SK-N-SH (cell line): Measurements from ENCODE around the gene MBD6. TPM values are rescaled to one million over a fixed set of nuclear protein-coding genes. Genes with fewer than 3 reads are reported as not detected.

Experiments
- CTCF ChIA-PET: fragments of 300-600, 350-600 bp; formaldehyde crosslinking; extraction: SDS; loops from one replicate; lab custom pipeline; 2021; lab: Yijun Ruan, JAX
- POLR2A ChIA-PET: fragments of 350-600 bp; sonication (Branson Sonifier 250); formaldehyde crosslinking; extraction: SDS; loops from one replicate; lab custom pipeline; 2020; ENCODE audit warnings: antibody characterized with exemption, inconsistent platforms; lab: Yijun Ruan, JAX
- DNase-seq: peaks from one replicate; pipeline ENCODE4 v3.0.0; 2012
- H2AFZ ChIP-seq: fragments of 200-600 bp; sonication (generic); 2 replicates; pipeline ENCODE4 v1.8.1; 2016; ENCODE audit warnings: antibody characterized with exemption, mild to moderate bottlenecking, low read depth
- H3F3A ChIP-seq: fragments of 200-600 bp; sonication (generic); replicated peaks from 2 replicates; pipeline ENCODE3; 2016; ENCODE audit warnings: antibody characterized with exemption, mild to moderate bottlenecking; ENCODE audit not compliant: insufficient read depth
- H3K27ac ChIP-seq, 2 experiments: fragments of 200-500 bp in 1 of 2; fragments of 200-600 bp in 1 of 2; sonication (Bioruptor generic) in 1 of 2; sonication (generic), shearing (Covaris generic) in 1 of 2; 2 replicates each; pipeline versions ENCODE4 v1.5.1 to v1.6.1; 2014 to 2016; ENCODE audit warnings: low read depth in 2 of 2, inconsistent platforms in 1 of 2, low read length in 1 of 2, mild to moderate bottlenecking in 1 of 2, mixed read lengths in 1 of 2
- H3K27me3 ChIP-seq: fragments of 200-600 bp; sonication (generic), shearing (Covaris generic); 2 replicates; pipeline ENCODE4 v1.6.1; 2016; ENCODE audit warnings: mixed run types; ENCODE audit not compliant: insufficient read depth
- H3K36me3 ChIP-seq, 2 experiments: fragments of 200-500 bp in 1 of 2; fragments of 200-600 bp in 1 of 2; sonication (Bioruptor generic) in 1 of 2; sonication (generic) in 1 of 2; replicated peaks in 1 of 2; 2 replicates each; pipeline versions ENCODE3 to v1.5.1; 2014 to 2016; ENCODE audit warnings: low read length in 1 of 2, mild to moderate bottlenecking in 1 of 2; ENCODE audit not compliant: insufficient read depth in 2 of 2, control insufficient read depth in 1 of 2
- H3K4me1 ChIP-seq, 2 experiments: fragments of 200-500 bp in 1 of 2; fragments of 200-600 bp in 1 of 2; sonication (Bioruptor generic) in 1 of 2; sonication (generic), shearing (Covaris generic) in 1 of 2; 2 replicates each; pipeline versions ENCODE4 v1.5.1 to v1.6.1; 2014 to 2016; ENCODE audit warnings: low read depth in 1 of 2, low read length in 1 of 2, mixed run types in 1 of 2; ENCODE audit not compliant: insufficient read depth in 2 of 2, control insufficient read depth in 1 of 2
- H3K4me2 ChIP-seq: fragments of 200-600 bp; sonication (generic), shearing (Covaris generic); 2 replicates; pipeline ENCODE4 v1.6.1; 2017; ENCODE audit warnings: mixed run types
- H3K4me3 ChIP-seq, 2 experiments: fragments of 200-500 bp in 1 of 2; fragments of 200-600 bp in 1 of 2; sonication (Bioruptor generic) in 1 of 2; sonication (generic), shearing (Covaris generic) in 1 of 2; 2 replicates each; pipeline versions ENCODE4 v1.5.1 to v1.8.1; 2014 to 2016; ENCODE audit warnings: low read depth in 2 of 2, inconsistent platforms in 1 of 2, low read length in 1 of 2, mild to moderate bottlenecking in 1 of 2, mixed read lengths in 1 of 2, moderate library complexity in 1 of 2
- H3K79me2 ChIP-seq: fragments of 200-600 bp; sonication (generic); 2 replicates; pipeline ENCODE4 v1.8.1; 2017; ENCODE audit warnings: mild to moderate bottlenecking; ENCODE audit not compliant: insufficient read depth
- H3K9ac ChIP-seq: fragments of 200-600 bp; sonication (generic); 2 replicates; pipeline ENCODE4 v1.6.1; 2017; ENCODE audit warnings: mixed run types
- H3K9me2 ChIP-seq: fragments of 200-600 bp; sonication (generic); 2 replicates; pipeline ENCODE4 v1.6.1; 2017; ENCODE audit warnings: mixed run types
- H3K9me3 ChIP-seq: fragments of 200-600 bp; sonication (generic); 2 replicates; pipeline ENCODE4 v1.6.1; 2017; ENCODE audit warnings: mixed run types, mild to moderate bottlenecking, moderate library complexity
- H4K20me1 ChIP-seq: fragments of 200-600 bp; sonication (generic); 2 replicates; pipeline ENCODE4 v1.6.1; 2017; ENCODE audit warnings: mild to moderate bottlenecking, mixed run types; ENCODE audit not compliant: insufficient read depth
- FOXM1 ChIP-seq: IDR thresholded peaks from 2 replicates; pipeline ENCODE4 v1.4.0; 2012; ENCODE audit warnings: low read depth, mild to moderate bottlenecking
- MAX ChIP-seq: IDR thresholded peaks from 2 replicates; pipeline ENCODE4 v1.4.0; 2012; ENCODE audit warnings: low read depth
- MEF2A ChIP-seq: IDR thresholded peaks from 2 replicates; pipeline ENCODE4 v1.4.0; 2012; ENCODE audit warnings: low read depth, borderline replicate concordance
- RAD21 ChIP-seq: IDR thresholded peaks from 2 replicates; pipeline ENCODE4 v1.6.1; 2012; ENCODE audit warnings: mild to moderate bottlenecking, low read length
- RCOR1 ChIP-seq: fragments of 150-350 bp; IDR thresholded peaks from 2 replicates; pipeline ENCODE4 v1.6.1; 2017; ENCODE audit warnings: antibody characterized with exemption, low read length
- RFX5 ChIP-seq: IDR thresholded peaks from 2 replicates; pipeline ENCODE4 v1.6.1; 2012; ENCODE audit warnings: mild to moderate bottlenecking, improper control_type of control experiment, low read length
- RXRA ChIP-seq: IDR thresholded peaks from 2 replicates; pipeline ENCODE4 v1.4.0; 2012; ENCODE audit warnings: low read depth, mild to moderate bottlenecking, borderline replicate concordance
- TAF1 ChIP-seq: IDR thresholded peaks from 2 replicates; pipeline ENCODE4 v1.6.1; 2012; ENCODE audit warnings: low read depth, mild to moderate bottlenecking, low read length, moderate library complexity, borderline replicate concordance
- WGBS: methylation state at CpG from one replicate; pipeline ENCODE4 v1.1.6; 2017; ENCODE audit warnings: low lambda C conversion rate; 5-methylcytosine and 5-hydroxymethylcytosine counted together
- polyA plus RNA-seq, 3 experiments: library from polyadenylated mRNA; depleted of rRNA; stranded (reverse); fragments of >200 nt; gene quantifications; 2 replicates each; pipeline ENCODE4 v1.2.3, GENCODE V29; 2012
- TF ChIP-seq, protein P1 (sequence below): IDR thresholded peaks from 2 replicates; pipeline ENCODE4; 2012
- TF ChIP-seq, protein P2 (sequence below): IDR thresholded peaks from 2 replicates; pipeline ENCODE4 v1.6.1; 2012; ENCODE audit warnings: mild to moderate bottlenecking, low read depth, low read length, moderate library complexity

MBD6 gene
- polyA plus RNA-seq, 1 of the 3 experiments (the other 2 are of a cell fraction): 8.6 TPM

DNA sequence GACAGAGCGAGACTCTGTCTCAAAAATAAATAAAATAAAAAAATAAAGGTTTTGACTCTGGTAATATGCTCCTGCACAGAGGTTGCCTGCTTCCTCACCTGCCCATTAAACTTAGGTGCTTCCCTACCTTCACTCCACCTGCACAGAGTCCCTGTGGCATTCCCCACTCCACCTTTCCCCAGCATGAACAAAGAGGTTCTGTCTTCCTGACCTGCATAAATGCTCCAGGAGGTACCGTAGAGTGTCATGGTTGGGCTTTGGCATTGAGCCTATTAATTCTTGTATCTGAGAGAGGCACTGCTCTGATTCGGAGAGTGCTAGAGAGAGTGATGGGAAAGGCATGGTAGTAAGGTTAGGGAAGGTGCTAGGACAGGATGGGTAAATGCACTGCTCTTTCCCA, 49.2 kb upstream of the MBD6 start (continued):
- no peak for TF ChIP-seq TAF1

GRCh38 chr12:57473886-57474285, 48.7 kb upstream of the MBD6 start:
- Histone ChIP-seq H2AFZ (no peak overlapping the region), H3K36me3 (no peaks in the 10 kb centered on the region), H3K4me2 (no peak overlapping the region), H3K9me3 (no peaks in the 10 kb centered on the region), H4K20me1 (no peaks in the 10 kb centered on the region), H3K4me1 (peaks cover 0 to 10% of the 10 kb centered on the region in 2 experiments; a peak in 3 of 4 replicates), H3K9ac (no peak overlapping the region), H3F3A (no peaks in the 10 kb centered on the region), H3K4me3 (no peak overlapping the region), H3K27ac (no peak overlapping the region), H3K79me2 (no peaks in the 10 kb centered on the region), H3K27me3 (peaks cover 76% of the 10 kb centered on the region), H3K9me2 (no peaks in the 10 kb centered on the region)
- ChIA-PET CTCF (interaction anchor here (0.9 to 4.8 kb wide), 6 partner anchors 13 to 260 kb away, joined by 3 to 67 read pairs (median 4); partner anchors contain the start of genes GLI1 and MARS1), POLR2A (no interaction called here)
- 41% methylated on average over 5 of the region's 5 CpGs for WGBS
- TF ChIP-seq MEF2A (no peak), RFX5 (no peak), FOXM1 (no peak), MAX (no peak), RXRA (no peak)
- TF ChIP-seq, protein P1, sequence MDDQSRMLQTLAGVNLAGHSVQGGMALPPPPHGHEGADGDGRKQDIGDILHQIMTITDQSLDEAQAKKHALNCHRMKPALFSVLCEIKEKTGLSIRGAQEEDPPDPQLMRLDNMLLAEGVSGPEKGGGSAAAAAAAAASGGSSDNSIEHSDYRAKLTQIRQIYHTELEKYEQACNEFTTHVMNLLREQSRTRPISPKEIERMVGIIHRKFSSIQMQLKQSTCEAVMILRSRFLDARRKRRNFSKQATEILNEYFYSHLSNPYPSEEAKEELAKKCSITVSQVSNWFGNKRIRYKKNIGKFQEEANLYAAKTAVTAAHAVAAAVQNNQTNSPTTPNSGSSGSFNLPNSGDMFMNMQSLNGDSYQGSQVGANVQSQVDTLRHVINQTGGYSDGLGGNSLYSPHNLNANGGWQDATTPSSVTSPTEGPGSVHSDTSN: no peak
- TF ChIP-seq, protein P2, sequence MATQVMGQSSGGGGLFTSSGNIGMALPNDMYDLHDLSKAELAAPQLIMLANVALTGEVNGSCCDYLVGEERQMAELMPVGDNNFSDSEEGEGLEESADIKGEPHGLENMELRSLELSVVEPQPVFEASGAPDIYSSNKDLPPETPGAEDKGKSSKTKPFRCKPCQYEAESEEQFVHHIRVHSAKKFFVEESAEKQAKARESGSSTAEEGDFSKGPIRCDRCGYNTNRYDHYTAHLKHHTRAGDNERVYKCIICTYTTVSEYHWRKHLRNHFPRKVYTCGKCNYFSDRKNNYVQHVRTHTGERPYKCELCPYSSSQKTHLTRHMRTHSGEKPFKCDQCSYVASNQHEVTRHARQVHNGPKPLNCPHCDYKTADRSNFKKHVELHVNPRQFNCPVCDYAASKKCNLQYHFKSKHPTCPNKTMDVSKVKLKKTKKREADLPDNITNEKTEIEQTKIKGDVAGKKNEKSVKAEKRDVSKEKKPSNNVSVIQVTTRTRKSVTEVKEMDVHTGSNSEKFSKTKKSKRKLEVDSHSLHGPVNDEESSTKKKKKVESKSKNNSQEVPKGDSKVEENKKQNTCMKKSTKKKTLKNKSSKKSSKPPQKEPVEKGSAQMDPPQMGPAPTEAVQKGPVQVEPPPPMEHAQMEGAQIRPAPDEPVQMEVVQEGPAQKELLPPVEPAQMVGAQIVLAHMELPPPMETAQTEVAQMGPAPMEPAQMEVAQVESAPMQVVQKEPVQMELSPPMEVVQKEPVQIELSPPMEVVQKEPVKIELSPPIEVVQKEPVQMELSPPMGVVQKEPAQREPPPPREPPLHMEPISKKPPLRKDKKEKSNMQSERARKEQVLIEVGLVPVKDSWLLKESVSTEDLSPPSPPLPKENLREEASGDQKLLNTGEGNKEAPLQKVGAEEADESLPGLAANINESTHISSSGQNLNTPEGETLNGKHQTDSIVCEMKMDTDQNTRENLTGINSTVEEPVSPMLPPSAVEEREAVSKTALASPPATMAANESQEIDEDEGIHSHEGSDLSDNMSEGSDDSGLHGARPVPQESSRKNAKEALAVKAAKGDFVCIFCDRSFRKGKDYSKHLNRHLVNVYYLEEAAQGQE: no peak
- no peak for DNase-seq

DNA sequence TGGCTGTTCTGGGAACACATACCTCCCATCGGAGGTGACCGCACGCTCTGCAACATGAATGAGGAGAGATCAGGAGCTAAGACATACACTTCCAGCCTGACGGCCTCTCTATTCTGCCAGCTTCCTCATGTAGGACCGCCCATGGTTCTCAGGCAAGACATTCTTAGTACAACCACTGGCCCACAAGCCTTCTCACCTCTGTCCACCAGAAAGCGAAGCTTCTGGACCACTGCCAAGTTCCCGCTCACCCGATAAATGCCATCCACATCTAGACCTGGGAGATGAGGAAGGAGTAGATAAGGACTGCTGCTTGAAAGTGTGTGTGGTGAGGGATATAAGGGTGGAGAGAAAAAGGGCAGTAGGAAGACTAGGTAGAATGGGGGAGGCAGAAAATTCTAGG, 48.2 kb upstream of the MBD6 start:
- 52% methylated on average over 8 of the region's 8 CpGs for WGBS
- Histone ChIP-seq H3K9me3 (no peaks in the 10 kb centered on the region), H2AFZ (no peak overlapping the region), H3K4me2 (no peak overlapping the region), H3K27me3 (peaks cover 71% of the 10 kb centered on the region), H3K4me1 (peaks cover 0 to 10% of the 10 kb centered on the region in 2 experiments; a peak in 3 of 4 replicates), H3K36me3 (no peaks in the 10 kb centered on the region), H3K79me2 (no peaks in the 10 kb centered on the region), H3K9ac (no peak overlapping the region), H3K9me2 (no peaks in the 10 kb centered on the region), H3K4me3 (no peak overlapping the region), H4K20me1 (no peaks in the 10 kb centered on the region), H3F3A (no peaks in the 10 kb centered on the region), H3K27ac (no peak overlapping the region)
- POLR2A ChIA-PET: no interaction called here
- CTCF ChIA-PET: interaction anchor here (0.9 to 4.8 kb wide), 8 partner anchors 9 to 260 kb away, joined by 3 to 67 read pairs (median 3); partner anchors contain the start of genes GLI1 and MARS1
- no peak for DNase-seq
- no peak for TF ChIP-seq RAD21
- TF ChIP-seq RCOR1: no peak
- no peak for TF ChIP-seq RFX5
- TF ChIP-seq, protein P1: no peak
